IMR-90 (cell line): Measurements from ENCODE around the gene PITPNB. TPM values are rescaled to one million over a fixed set of nuclear protein-coding genes. Genes with fewer than 3 reads are reported as not detected.

Source experiments
- ATAC-seq: fragments of 200-7000 bp; cut with Tn5 transposase; 2 replicates; pipeline ENCODE4 v1.9.1; 2020; ENCODE audit warnings: low read depth, mild to moderate bottlenecking, moderate library complexity
- BruUV-seq: library from RNA; stranded (reverse); fragments of 400-500 nt; replicated peaks from 2 replicates; lab custom pipeline; 2021; lab: Mats Ljungman, UMichigan
- CTCF ChIA-PET: fragments of 300-600 bp; formaldehyde crosslinking; extraction: SDS; loops from one replicate; lab custom pipeline; 2021; ENCODE audit warnings: antibody characterized with exemption; lab: Yijun Ruan, JAX
- POLR2A ChIA-PET: fragments of 300-600 bp; sonication (Branson Sonifier 250); formaldehyde crosslinking; loops from one replicate; lab custom pipeline; 2022; ENCODE audit warnings: antibody characterized with exemption; ENCODE audit not compliant: unreplicated experiment; lab: Charles Lee
- DNase-seq: peaks from one replicate; pipeline ENCODE4 v3.0.0; 2013
- H2AFZ ChIP-seq: replicated peaks from 2 replicates; pipeline ENCODE3; 2013; ENCODE audit warnings: low read length, mild to moderate bottlenecking; ENCODE audit not compliant: poor library complexity
- H2AK5ac ChIP-seq: 2 replicates; pipeline ENCODE4 v1.6.1; 2013; ENCODE audit warnings: low read depth, low read length, inconsistent platforms
- H2AK9ac ChIP-seq: replicated peaks from 2 replicates; pipeline ENCODE3; 2013; ENCODE audit warnings: mild to moderate bottlenecking, low read depth, low read length, moderate library complexity; ENCODE audit not compliant: poor library complexity
- H2BK120ac ChIP-seq: 2 replicates; pipeline ENCODE4 v1.6.1; 2013; ENCODE audit warnings: low read depth, low read length, inconsistent platforms
- H2BK15ac ChIP-seq: 3 replicates; pipeline ENCODE4 v1.6.1; 2013; ENCODE audit warnings: low read depth, low read length, inconsistent platforms
- H2BK20ac ChIP-seq: 2 replicates; pipeline ENCODE4 v1.6.1; 2013; ENCODE audit warnings: low read depth, mild to moderate bottlenecking, inconsistent platforms, low read length, moderate library complexity
- H2BK5ac ChIP-seq: 2 replicates; pipeline ENCODE4 v1.6.1; 2013; ENCODE audit warnings: mild to moderate bottlenecking, low read depth, low read length, inconsistent platforms; ENCODE audit not compliant: poor library complexity, severe bottlenecking
- H3K14ac ChIP-seq: replicated peaks from 2 replicates; pipeline ENCODE4 v1.6.1; 2013; ENCODE audit warnings: low read depth, low read length, inconsistent platforms
- H3K18ac ChIP-seq: 2 replicates; pipeline ENCODE4 v1.6.1; 2013; ENCODE audit warnings: low read depth, low read length, control low read depth
- H3K23ac ChIP-seq: 2 replicates; pipeline ENCODE4 v1.6.1; 2013; ENCODE audit warnings: low read depth, low read length, inconsistent platforms
- H3K27ac ChIP-seq: 2 replicates; pipeline ENCODE4 v1.5.1; 2013; ENCODE audit warnings: mild to moderate bottlenecking, control low read depth, low read length; ENCODE audit not compliant: insufficient read depth
- H3K27me3 ChIP-seq: 2 replicates; pipeline ENCODE4 v1.6.1; 2013; ENCODE audit warnings: low read length; ENCODE audit not compliant: control insufficient read depth, insufficient read depth
- H3K36me3 ChIP-seq: 2 replicates; pipeline ENCODE4 v1.6.1; 2013; ENCODE audit warnings: low read length, mixed read lengths; ENCODE audit not compliant: control insufficient read depth, insufficient read depth
- H3K4ac ChIP-seq: 2 replicates; pipeline ENCODE4 v1.6.1; 2013; ENCODE audit warnings: low read depth, low read length, inconsistent platforms
- H3K4me1 ChIP-seq: 2 replicates; pipeline ENCODE4 v1.6.1; 2013; ENCODE audit warnings: low read length, mixed read lengths; ENCODE audit not compliant: control insufficient read depth, insufficient read depth
- H3K4me2 ChIP-seq: 2 replicates; pipeline ENCODE4 v1.6.1; 2013; ENCODE audit warnings: low read depth, mild to moderate bottlenecking, control low read depth, low read length, moderate library complexity
- H3K4me3 ChIP-seq: 2 replicates; pipeline ENCODE4 v1.5.1; 2013; ENCODE audit warnings: low read depth, mild to moderate bottlenecking, control low read depth, low read length, moderate library complexity; ENCODE audit not compliant: insufficient read depth
- H3K56ac ChIP-seq: 2 replicates; pipeline ENCODE4 v1.6.1; 2013; ENCODE audit warnings: low read length, inconsistent platforms; ENCODE audit not compliant: insufficient read depth; ENCODE audit errors: extremely low read depth
- H3K79me1 ChIP-seq, 2 experiments: 2 replicates each; pipeline ENCODE4 v1.6.1; 2013; ENCODE audit warnings: low read length in 2 of 2, inconsistent platforms in 1 of 2, low read depth in 1 of 2
- H3K9ac ChIP-seq: 2 replicates; pipeline ENCODE4 v1.6.1; 2013; ENCODE audit warnings: low read depth, low read length, control low read depth
- H3K9me1 ChIP-seq: 2 replicates; pipeline ENCODE4 v1.6.1; 2013; ENCODE audit warnings: low read length, inconsistent platforms; ENCODE audit not compliant: insufficient read depth
- H3K9me3 ChIP-seq: 2 replicates; pipeline ENCODE4 v1.6.1; 2013; ENCODE audit warnings: low read length; ENCODE audit not compliant: control insufficient read depth, insufficient read depth
- H4K20me1 ChIP-seq: 2 replicates; pipeline ENCODE4 v1.6.1; 2013; ENCODE audit warnings: low read length, inconsistent platforms; ENCODE audit not compliant: insufficient read depth
- H4K5ac ChIP-seq: 2 replicates; pipeline ENCODE4 v1.6.1; 2013; ENCODE audit warnings: mild to moderate bottlenecking, low read depth, low read length, control low read depth
- H4K8ac ChIP-seq, 2 experiments: 2 replicates each; pipeline ENCODE4 v1.6.1; 2013; ENCODE audit warnings: low read depth in 2 of 2, low read length in 2 of 2, control low read depth in 1 of 2, inconsistent platforms in 1 of 2
- H4K91ac ChIP-seq: 2 replicates; pipeline ENCODE4 v1.6.1; 2013; ENCODE audit warnings: low read depth, low read length, inconsistent platforms; ENCODE audit not compliant: insufficient read depth
- BHLHE40 ChIP-seq: fragments of 150-350 bp; IDR thresholded peaks from 2 replicates; pipeline ENCODE4 v1.6.1; 2016; ENCODE audit warnings: mild to moderate bottlenecking, low read depth, low read length
- CEBPB ChIP-seq: IDR thresholded peaks from 2 replicates; pipeline ENCODE4 v1.6.1; 2012; ENCODE audit warnings: low read depth, low read length, improper control_type of control experiment
- CHD1 ChIP-seq: IDR thresholded peaks from 2 replicates; pipeline ENCODE4 v1.6.1; 2012; ENCODE audit warnings: low read depth, low read length, improper control_type of control experiment
- ELK1 ChIP-seq: fragments of 150-350 bp; IDR thresholded peaks from 2 replicates; pipeline ENCODE4 v1.6.1; 2016; ENCODE audit warnings: low read depth, mild to moderate bottlenecking, low read length, moderate library complexity, borderline replicate concordance
- FOS ChIP-seq: fragments of 150-350 bp; IDR thresholded peaks from 2 replicates; pipeline ENCODE4 v1.6.1; 2016; ENCODE audit warnings: low read depth, low read length
- MAFK ChIP-seq: IDR thresholded peaks from 2 replicates; pipeline ENCODE4 v1.6.1; 2012; ENCODE audit warnings: low read depth, low read length, improper control_type of control experiment
- MAZ ChIP-seq: IDR thresholded peaks from 2 replicates; pipeline ENCODE4 v1.6.1; 2012; ENCODE audit warnings: low read depth, mild to moderate bottlenecking, low read length, improper control_type of control experiment, moderate library complexity, borderline replicate concordance
- NFE2L2 ChIP-seq: fragments of 150-350 bp; IDR thresholded peaks from 2 replicates; pipeline ENCODE4 v1.6.1; 2016; ENCODE audit warnings: low read depth, mild to moderate bottlenecking, low read length
- RAD21 ChIP-seq: IDR thresholded peaks from 2 replicates; pipeline ENCODE4 v1.6.1; 2012; ENCODE audit warnings: low read length, improper control_type of control experiment
- RCOR1 ChIP-seq: IDR thresholded peaks from 2 replicates; pipeline ENCODE4 v1.6.1; 2012; ENCODE audit warnings: mild to moderate bottlenecking, low read length, improper control_type of control experiment; ENCODE audit not compliant: insufficient replicate concordance
- RFX5 ChIP-seq: IDR thresholded peaks from 2 replicates; pipeline ENCODE4 v1.8.0; 2012; ENCODE audit warnings: low read depth, mild to moderate bottlenecking, low read length, moderate library complexity
- USF2 ChIP-seq: fragments of 150-350 bp; IDR thresholded peaks from 2 replicates; pipeline ENCODE4 v1.6.1; 2017; ENCODE audit warnings: mild to moderate bottlenecking, antibody characterized with exemption, low read length, low read depth
- WGBS, 2 experiments: methylation state at CpG; one replicate each; pipeline versions ENCODE4 v1.1.5 to v1.1.7; 2013; ENCODE audit warnings: missing lambda C conversion rate in 2 of 2; ENCODE audit not compliant: insufficient read length in 1 of 2; ENCODE audit errors: extremely low coverage in 2 of 2; 5-methylcytosine and 5-hydroxymethylcytosine counted together
- dilution Hi-C: fragments of 300-500 bp; cut with HindIII; formaldehyde crosslinking; loops from one replicate; pipeline ENCODE4 v1.14.3; 2018; ENCODE audit warnings: low sequenced_read_pairs; ENCODE audit not compliant: unreplicated experiment
- in situ Hi-C: fragments of 300-500 bp; cut with MboI; formaldehyde crosslinking; loops from 3 replicates; pipeline ENCODE4 v1.14.3; 2019; ENCODE audit warnings: low sequenced_read_pairs, inconsistent platforms, mixed read lengths
- intact Hi-C: fragments of 100-400 bp; cut with micrococcal nuclease; formaldehyde crosslinking; loops from 2 replicates; pipeline ENCODE4 v1.10.0; 2022
- polyA plus RNA-seq, 3 experiments: library from polyadenylated mRNA; depleted of rRNA; stranded (reverse); fragments of >200 nt; gene quantifications; 2 replicates each; pipeline ENCODE4 v1.2.3, GENCODE V29; 2012; ENCODE audit warnings: low replicate concordance in 1 of 3
- total RNA-seq: library from RNA; depleted of rRNA; stranded (reverse); fragments of >200 nt; gene quantifications from 2 replicates; pipeline ENCODE4 v1.2.3, GENCODE V29; 2012
- TF ChIP-seq, protein P1 (sequence below): conservative IDR thresholded peaks from 2 replicates; pipeline ENCODE4 v1.5.1; 2012; ENCODE audit warnings: mild to moderate bottlenecking, low read depth, low read length, improper control_type of control experiment

PITPNB gene
- total and polyA plus RNA-seq, 2 of the 4 experiments (the other 2 are of a cell fraction), result 19.7 to 54.5 TPM

GRCh38 chr22:27935897-27936296 lies 16.8 kb upstream of the PITPNB start:
- dilution Hi-C loops, result no loop called here

More at GRCh38 chr22:27935897-27936296, 16.8 kb upstream of the PITPNB start:
- H3K36me3 ChIP-seq, result peaks cover 1% of the 10 kb centered on the region; the same call in 1 of the 2 replicates
- H3K4me3 ChIP-seq, result no peak overlapping the region
- H2BK20ac ChIP-seq, result no peak overlapping the region
- no TSS peak for BruUV-seq
- no peak overlapping the region for H4K8ac ChIP-seq
- H3K27me3 ChIP-seq, result no peaks in the 10 kb centered on the region
- ChIA-PET POLR2A (interaction anchor here (1.6 kb wide), 1 partner anchor 17 kb away, joined by 3 read pairs; the partner anchor contains the start of gene PITPNB), CTCF (no interaction called here)
- H2AK9ac ChIP-seq, result no peak overlapping the region
- DNase-seq, result no peak
- WGBS, 2 experiments, result no CpG with 5 or more reads among the region's 1 CpG
- H3K14ac ChIP-seq, result no peak overlapping the region
- no peak overlapping the region for H3K4me2 ChIP-seq
- no peaks in the 10 kb centered on the region for H3K9me3 ChIP-seq
- H3K4ac ChIP-seq, result no peak overlapping the region
- no peaks in the 10 kb centered on the region for H3K9me1 ChIP-seq
- in situ Hi-C loops, result no loop called here
- no peak overlapping the region for H4K5ac ChIP-seq
- H3K18ac ChIP-seq, result no peak overlapping the region
- no peak for ATAC-seq
- no peak overlapping the region for H2AFZ ChIP-seq
- H3K4me1 ChIP-seq, result no peaks in the 10 kb centered on the region
- H2BK15ac ChIP-seq, result no peak overlapping the region
- no peak overlapping the region for H3K56ac ChIP-seq
- H2BK120ac ChIP-seq, result no peak overlapping the region
- H2BK5ac ChIP-seq, result no peak overlapping the region
- H3K23ac ChIP-seq, result no peak overlapping the region
- no peaks in the 10 kb centered on the region for H4K20me1 ChIP-seq
- H3K27ac ChIP-seq, result no peak overlapping the region
- intact Hi-C loops, result loop anchor here (2.0 kb wide), 1 partner anchor 13 kb away; no protein-coding TSS in a partner anchor
- no peak overlapping the region for H3K9ac ChIP-seq
- peaks cover 5 to 6% of the 10 kb centered on the region in 2 experiments; a peak in 2 of 4 replicates for H3K79me1 ChIP-seq
- H4K91ac ChIP-seq, result no peak overlapping the region
- no peak for TF ChIP-seq RAD21
- TF ChIP-seq USF2, result no peak
- no peak for TF ChIP-seq MAFK
- TF ChIP-seq, protein P1, sequence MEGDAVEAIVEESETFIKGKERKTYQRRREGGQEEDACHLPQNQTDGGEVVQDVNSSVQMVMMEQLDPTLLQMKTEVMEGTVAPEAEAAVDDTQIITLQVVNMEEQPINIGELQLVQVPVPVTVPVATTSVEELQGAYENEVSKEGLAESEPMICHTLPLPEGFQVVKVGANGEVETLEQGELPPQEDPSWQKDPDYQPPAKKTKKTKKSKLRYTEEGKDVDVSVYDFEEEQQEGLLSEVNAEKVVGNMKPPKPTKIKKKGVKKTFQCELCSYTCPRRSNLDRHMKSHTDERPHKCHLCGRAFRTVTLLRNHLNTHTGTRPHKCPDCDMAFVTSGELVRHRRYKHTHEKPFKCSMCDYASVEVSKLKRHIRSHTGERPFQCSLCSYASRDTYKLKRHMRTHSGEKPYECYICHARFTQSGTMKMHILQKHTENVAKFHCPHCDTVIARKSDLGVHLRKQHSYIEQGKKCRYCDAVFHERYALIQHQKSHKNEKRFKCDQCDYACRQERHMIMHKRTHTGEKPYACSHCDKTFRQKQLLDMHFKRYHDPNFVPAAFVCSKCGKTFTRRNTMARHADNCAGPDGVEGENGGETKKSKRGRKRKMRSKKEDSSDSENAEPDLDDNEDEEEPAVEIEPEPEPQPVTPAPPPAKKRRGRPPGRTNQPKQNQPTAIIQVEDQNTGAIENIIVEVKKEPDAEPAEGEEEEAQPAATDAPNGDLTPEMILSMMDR, result no peak
- no peak for TF ChIP-seq NFE2L2
- no peak for TF ChIP-seq MAZ
- TF ChIP-seq CEBPB, result no peak
- TF ChIP-seq CHD1, result no peak
- no peak for TF ChIP-seq BHLHE40
- no peak for TF ChIP-seq RFX5
- TF ChIP-seq RCOR1, result no peak
- TF ChIP-seq ELK1, result no peak
- TF ChIP-seq FOS, result no peak
- H2AK5ac ChIP-seq, result no peak overlapping the region
